ENCODE results near the gene LUC7L. TPM values are rescaled to one million over a fixed set of nuclear protein-coding genes. Genes with fewer than 3 reads are reported as not detected.

The LUC7L gene
- polyA plus RNA-seq, 1 donor, result 168 TPM

DNA sequence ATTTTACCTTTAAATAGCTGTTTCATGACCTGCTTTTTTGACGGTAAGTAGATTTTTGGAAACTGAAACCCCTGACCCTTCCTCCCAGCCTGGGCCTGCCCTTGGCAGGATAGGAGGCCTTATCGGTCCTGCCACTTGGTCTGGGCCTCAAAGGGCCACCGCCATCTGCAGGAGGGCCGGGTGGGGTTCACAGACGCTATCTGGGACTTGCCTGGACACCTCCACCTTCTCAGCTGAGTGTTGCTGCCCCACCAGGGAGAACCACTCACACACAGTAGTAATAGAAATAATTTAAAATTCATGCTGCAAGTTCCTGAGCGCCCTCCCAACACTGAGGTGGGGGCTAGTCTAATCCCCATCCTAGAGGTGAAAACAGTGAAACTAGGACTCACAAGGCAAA lies 86.2 kb downstream of the LUC7L start:
- DNase-seq, result no peak

- DNase-seq, result no peak
These were observed 86.8 kb downstream of the LUC7L start for GRCh38 chr16:142405-142967.

DNA sequence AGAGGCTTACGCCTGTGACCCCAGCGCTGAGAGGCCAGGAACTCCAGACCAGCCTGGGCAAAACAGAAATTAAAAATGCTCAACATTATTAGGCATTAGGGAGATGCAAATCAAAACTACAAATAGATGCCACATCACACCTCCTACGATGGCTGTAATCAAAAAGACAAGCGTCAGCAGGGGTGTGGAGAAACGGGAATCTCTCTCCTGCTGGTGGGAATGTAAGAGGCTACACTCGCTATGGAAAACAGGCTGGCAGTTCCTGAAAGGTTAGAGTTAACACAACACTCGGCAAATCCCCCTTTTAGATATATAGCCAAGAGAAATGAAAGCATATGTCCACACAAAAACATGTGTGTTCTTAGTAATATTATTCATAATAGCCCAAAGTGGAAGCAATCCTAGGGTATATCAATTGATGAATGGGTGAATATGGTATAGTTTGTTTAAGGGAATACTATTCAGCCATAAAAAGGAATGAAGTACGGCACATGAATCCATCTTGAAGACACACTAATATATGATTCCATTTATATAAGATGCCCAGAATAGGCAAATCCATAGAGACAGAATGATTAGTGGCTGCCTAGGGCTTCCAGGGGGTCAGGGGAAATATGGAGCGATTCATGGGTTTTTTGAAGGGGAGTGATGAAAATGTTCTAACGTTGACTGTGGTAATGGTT lies 88.9 kb downstream of the LUC7L start:
- no peak for DNase-seq

Other genes with a start within 250 kb of the LUC7L start
- gene POLR3K, start 175.8 kb downstream of the LUC7L start, polyA plus RNA-seq (ENCODE audit: insufficient read length), result 14.3 TPM
- gene SNRNP25, start 175.6 kb downstream of the LUC7L start, polyA plus RNA-seq (ENCODE audit: insufficient read length), result 40.6 TPM
- 26.3 TPM for gene RHBDF1, start 156.8 kb downstream of the LUC7L start, polyA plus RNA-seq (ENCODE audit: insufficient read length)
- gene MPG, start 151.2 kb downstream of the LUC7L start, polyA plus RNA-seq (ENCODE audit: insufficient read length), result 14.2 TPM
- gene NPRL3, start 90.8 kb downstream of the LUC7L start, polyA plus RNA-seq (ENCODE audit: insufficient read length), result 33.5 TPM
- 0.30 TPM for gene HBZ, start 76.8 kb downstream of the LUC7L start, polyA plus RNA-seq (ENCODE audit: insufficient read length)
- gene HBM, start 63.5 kb downstream of the LUC7L start, polyA plus RNA-seq (ENCODE audit: insufficient read length), result 1.8 TPM
- gene HBA2, start 56.6 kb downstream of the LUC7L start, polyA plus RNA-seq (ENCODE audit: insufficient read length), result 570 TPM
- gene HBA1, start 52.8 kb downstream of the LUC7L start, polyA plus RNA-seq (ENCODE audit: insufficient read length), result 394 TPM
- gene HBQ1, start 49.0 kb downstream of the LUC7L start, polyA plus RNA-seq (ENCODE audit: insufficient read length), result not detected
- 74.8 TPM for gene FAM234A, start 5.4 kb upstream of the LUC7L start, polyA plus RNA-seq (ENCODE audit: insufficient read length)
- 1.4 TPM for gene RGS11, start 46.5 kb upstream of the LUC7L start, polyA plus RNA-seq (ENCODE audit: insufficient read length)
- gene ARHGDIG, start 51.1 kb upstream of the LUC7L start, polyA plus RNA-seq (ENCODE audit: insufficient read length), result 3.6 TPM
- gene PDIA2, start 53.7 kb upstream of the LUC7L start, polyA plus RNA-seq (ENCODE audit: insufficient read length), result 2.4 TPM
- 14.7 TPM for gene AXIN1, start 123.3 kb upstream of the LUC7L start, polyA plus RNA-seq (ENCODE audit: insufficient read length)
- 52.8 TPM for gene MRPL28, start 141.1 kb upstream of the LUC7L start, polyA plus RNA-seq (ENCODE audit: insufficient read length)
- gene PGAP6, start 152.5 kb upstream of the LUC7L start, polyA plus RNA-seq (ENCODE audit: insufficient read length), result 56.1 TPM
- 106 TPM for gene NME4, start 167.8 kb upstream of the LUC7L start, polyA plus RNA-seq (ENCODE audit: insufficient read length)
- gene DECR2, start 172.4 kb upstream of the LUC7L start, polyA plus RNA-seq (ENCODE audit: insufficient read length), result 20.1 TPM
- gene RAB11FIP3, start 196.2 kb upstream of the LUC7L start, polyA plus RNA-seq (ENCODE audit: insufficient read length), result 127 TPM